ENCODE data around the gene DISC1.
"Not testable (repeated sequence)": the region's sequence is repeated elsewhere in the genome, so short reads cannot be mapped to it uniquely, and the experiment has no call there.

Gene DISC1

GRCh38 chr1:231584117-231584516 lies 42.5 kb upstream of the DISC1 start:
- Mint-ChIP-seq H3K27ac (no peak overlapping the region), H3K36me3 (ENCODE audit: low read depth) (no peaks in the 10 kb centered on the region), H3K4me1 (peaks cover 6% of the 10 kb centered on the region), H3K9me3 (no peaks in the 10 kb centered on the region), H3K4me3 (no peak overlapping the region), H3K27me3 (ENCODE audit: low read depth) (no peaks in the 10 kb centered on the region)
- TF ChIP-seq, protein P1, sequence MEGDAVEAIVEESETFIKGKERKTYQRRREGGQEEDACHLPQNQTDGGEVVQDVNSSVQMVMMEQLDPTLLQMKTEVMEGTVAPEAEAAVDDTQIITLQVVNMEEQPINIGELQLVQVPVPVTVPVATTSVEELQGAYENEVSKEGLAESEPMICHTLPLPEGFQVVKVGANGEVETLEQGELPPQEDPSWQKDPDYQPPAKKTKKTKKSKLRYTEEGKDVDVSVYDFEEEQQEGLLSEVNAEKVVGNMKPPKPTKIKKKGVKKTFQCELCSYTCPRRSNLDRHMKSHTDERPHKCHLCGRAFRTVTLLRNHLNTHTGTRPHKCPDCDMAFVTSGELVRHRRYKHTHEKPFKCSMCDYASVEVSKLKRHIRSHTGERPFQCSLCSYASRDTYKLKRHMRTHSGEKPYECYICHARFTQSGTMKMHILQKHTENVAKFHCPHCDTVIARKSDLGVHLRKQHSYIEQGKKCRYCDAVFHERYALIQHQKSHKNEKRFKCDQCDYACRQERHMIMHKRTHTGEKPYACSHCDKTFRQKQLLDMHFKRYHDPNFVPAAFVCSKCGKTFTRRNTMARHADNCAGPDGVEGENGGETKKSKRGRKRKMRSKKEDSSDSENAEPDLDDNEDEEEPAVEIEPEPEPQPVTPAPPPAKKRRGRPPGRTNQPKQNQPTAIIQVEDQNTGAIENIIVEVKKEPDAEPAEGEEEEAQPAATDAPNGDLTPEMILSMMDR (IDR thresholded peaks at IDR 0.05; ENCODE audit: unreplicated experiment in 3 of 3), result no peak

DNA sequence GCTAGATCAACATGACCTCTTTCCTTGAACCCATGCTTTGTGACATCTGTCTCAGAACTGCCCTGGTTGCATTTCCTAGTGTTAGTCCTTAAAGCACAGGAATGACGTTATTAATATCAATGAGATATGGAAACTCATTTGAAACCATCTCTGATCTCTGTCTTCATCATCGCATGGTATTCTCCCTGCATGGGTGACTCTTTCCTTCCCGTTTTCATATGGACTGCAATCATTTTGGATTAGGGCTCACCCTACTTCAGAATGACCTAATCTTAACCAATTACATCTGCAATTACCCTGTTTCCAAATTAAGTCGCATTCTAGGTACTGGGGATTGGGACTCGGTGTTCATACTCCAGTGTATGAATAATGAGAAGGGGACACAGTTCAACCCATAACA lies 41.7 kb upstream of the DISC1 start:
- TF ChIP-seq, protein P1 (IDR thresholded peaks at IDR 0.05; ENCODE audit: unreplicated experiment in 3 of 3), result no peak
- no peaks in the 10 kb centered on the region for H3K36me3 Mint-ChIP-seq (ENCODE audit: low read depth)
- peaks cover 6% of the 10 kb centered on the region for H3K4me1 Mint-ChIP-seq

DNA sequence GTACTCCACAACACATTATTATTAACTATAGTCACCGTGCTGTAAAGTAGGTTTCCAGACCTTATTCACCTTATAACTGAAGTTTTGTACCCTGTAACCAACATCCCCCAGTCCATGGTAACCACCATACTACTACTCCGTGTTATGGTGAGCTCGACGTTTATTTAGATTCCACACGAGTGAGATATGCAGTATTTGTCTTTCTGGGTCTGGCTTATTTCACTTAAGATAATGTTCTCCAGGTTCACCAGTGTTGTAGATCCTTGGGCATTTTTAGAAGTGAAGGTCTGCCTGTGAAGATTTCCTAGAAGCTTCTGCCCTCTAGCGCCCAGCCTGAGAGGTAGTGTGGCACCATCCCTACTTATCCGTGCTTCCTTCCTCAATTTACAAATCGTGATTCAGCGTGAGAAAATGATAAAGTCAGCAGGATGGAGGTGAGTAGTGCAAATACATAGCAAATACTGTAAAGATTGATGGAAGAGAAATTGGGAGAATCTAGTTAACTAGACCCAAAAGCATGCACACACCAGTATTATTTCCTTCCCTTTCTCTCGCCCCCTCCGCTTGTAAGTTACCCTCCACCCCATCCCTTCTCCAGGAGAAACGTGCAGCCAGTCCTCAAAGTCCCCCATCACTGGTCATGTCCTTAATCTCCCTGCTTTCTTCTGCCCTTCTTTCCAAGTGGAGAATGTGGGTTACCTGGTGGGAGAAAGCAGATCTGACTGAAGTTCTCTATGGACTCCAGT lies 36.0 kb upstream of the DISC1 start:
- Mint-ChIP-seq H3K4me1 (peaks cover 6% of the 10 kb centered on the region), H3K4me3 (no peak overlapping the region), H3K27me3 (ENCODE audit: low read depth) (no peaks in the 10 kb centered on the region), H3K36me3 (ENCODE audit: low read depth) (no peaks in the 10 kb centered on the region), H3K27ac (peak overlapping the region in 1 of 3 experiments; percentile 4), H3K9me3 (no peaks in the 10 kb centered on the region)
- TF ChIP-seq, protein P1 (IDR thresholded peaks at IDR 0.05; ENCODE audit: unreplicated experiment in 3 of 3), result peak; percentile 64 to 69 (median 66)

More for the DNA sequence above, 41.7 kb upstream of the DISC1 start:
- Mint-ChIP-seq H3K27ac (no peak overlapping the region), H3K4me3 (no peak overlapping the region), H3K27me3 (ENCODE audit: low read depth) (no peaks in the 10 kb centered on the region), H3K9me3 (no peaks in the 10 kb centered on the region)

DNA sequence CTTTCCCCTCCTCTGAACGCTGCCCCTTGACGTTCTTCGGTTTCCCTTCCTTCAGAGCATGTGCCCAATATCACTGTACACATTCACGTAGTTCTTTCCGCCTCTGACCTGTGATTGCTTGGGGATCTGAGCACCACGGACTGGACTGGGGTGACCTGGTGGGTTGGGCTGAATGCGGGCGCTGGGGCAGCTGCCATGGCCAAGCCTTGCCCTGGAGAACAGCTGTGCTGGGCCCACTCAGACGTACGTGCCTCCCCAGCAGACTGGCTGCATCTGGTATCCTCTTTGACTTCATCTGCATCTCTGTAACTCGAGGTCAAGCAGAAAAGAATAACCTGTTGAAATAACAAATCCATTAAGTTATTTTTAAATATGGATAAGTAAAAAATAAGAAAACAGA lies 35.1 kb upstream of the DISC1 start:
- Mint-ChIP-seq H3K4me1 (peaks cover 14% of the 10 kb centered on the region), H3K27ac (no peak overlapping the region), H3K27me3 (ENCODE audit: low read depth) (no peaks in the 10 kb centered on the region), H3K4me3 (no peak overlapping the region), H3K9me3 (no peaks in the 10 kb centered on the region), H3K36me3 (ENCODE audit: low read depth) (no peaks in the 10 kb centered on the region)
- TF ChIP-seq, protein P1 (IDR thresholded peaks at IDR 0.05; ENCODE audit: unreplicated experiment in 3 of 3), result no peak

GRCh38 chr1:231592809-231593208 lies 33.8 kb upstream of the DISC1 start:
- H3K27me3 Mint-ChIP-seq (ENCODE audit: low read depth), result no peaks in the 10 kb centered on the region
- H3K36me3 Mint-ChIP-seq (ENCODE audit: low read depth), result no peaks in the 10 kb centered on the region
- H3K9me3 Mint-ChIP-seq, result no peaks in the 10 kb centered on the region
- peaks cover 19% of the 10 kb centered on the region for H3K4me1 Mint-ChIP-seq
- no peak overlapping the region for H3K4me3 Mint-ChIP-seq
- TF ChIP-seq, protein P1 (IDR thresholded peaks at IDR 0.05; ENCODE audit: unreplicated experiment in 3 of 3), result no peak
- no peak overlapping the region for H3K27ac Mint-ChIP-seq

DNA sequence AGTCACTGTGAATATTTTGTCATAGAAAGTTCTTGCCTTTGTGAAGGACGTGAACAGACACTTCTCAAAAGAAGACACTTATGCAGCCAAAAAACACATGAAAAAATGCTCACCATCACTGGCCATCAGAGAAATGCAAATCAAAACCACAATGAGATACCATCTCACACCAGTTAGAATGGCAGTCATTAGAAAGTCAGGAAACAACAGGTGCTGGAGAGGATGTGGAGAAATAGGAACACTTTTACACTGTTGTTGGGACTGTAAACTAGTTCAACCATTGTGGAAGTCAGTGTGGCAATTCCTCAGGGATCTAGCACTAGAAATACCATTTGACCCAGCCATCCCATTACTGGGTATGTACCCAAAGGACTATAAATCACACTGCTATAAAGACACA lies 33.3 kb upstream of the DISC1 start:
- not testable (repeated sequence) for H3K27ac Mint-ChIP-seq; H3K27me3 Mint-ChIP-seq (ENCODE audit: low read depth); H3K4me3 Mint-ChIP-seq; H3K9me3 Mint-ChIP-seq; H3K36me3 Mint-ChIP-seq (ENCODE audit: low read depth)
- H3K4me1 Mint-ChIP-seq, result peaks cover 19% of the 10 kb centered on the region

All from nephron (organoid).